ENCODE measurements around the gene MYOCD.

MYOCD gene

GRCh38 chr17:12693640-12694039, 27.9 kb downstream of the MYOCD start:
- DNase-seq (ENCODE audit: low read depth in 2 of 3, low spot score in 1 of 3), result no peak

DNA sequence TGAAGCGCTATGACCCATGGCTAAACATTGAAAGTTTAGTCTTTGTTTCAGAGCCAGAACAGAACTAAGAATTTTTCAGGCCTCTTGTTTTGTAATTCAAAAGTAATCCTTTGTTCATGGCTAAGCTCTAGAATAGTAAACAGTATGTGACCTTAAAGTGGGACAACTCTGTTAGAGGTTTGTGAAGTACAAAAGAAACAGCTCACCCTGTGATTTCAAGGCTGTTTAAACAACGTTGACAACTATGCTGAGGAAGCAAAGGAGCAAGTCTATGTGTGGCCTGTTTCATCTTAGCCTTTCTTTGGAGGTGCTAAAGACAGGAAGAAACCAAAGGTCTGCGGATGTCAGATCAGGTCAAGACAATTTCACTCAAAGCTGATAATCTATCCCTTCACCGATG, 40.4 kb downstream of the MYOCD start:
- no peak for DNase-seq (ENCODE audit: low read depth in 2 of 3, low spot score in 1 of 3)

DNA sequence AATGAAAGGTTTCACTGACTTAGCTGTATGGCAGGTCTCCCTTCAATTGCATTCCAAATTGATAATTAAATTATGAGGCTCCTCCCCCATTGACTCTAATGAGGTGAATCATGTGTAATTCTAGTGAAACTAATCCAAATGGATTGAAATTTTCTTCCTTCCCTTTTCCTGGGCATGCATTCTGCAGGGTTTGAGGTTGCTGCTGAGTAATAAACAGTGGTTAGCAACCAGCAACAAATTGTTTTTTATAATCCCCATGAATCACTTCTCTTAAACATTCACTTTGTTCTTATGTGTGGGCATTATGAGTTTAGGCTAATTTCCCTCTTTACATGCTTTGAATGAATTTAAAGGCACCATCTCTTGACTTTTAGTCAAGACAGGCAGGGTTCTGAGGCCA, 43.4 kb downstream of the MYOCD start:
- DNase-seq (ENCODE audit: low read depth in 2 of 3, low spot score in 1 of 3), result no peak

GRCh38 chr17:12712415-12712814, 46.7 kb downstream of the MYOCD start:
- no peak for DNase-seq (ENCODE audit: low read depth in 2 of 3, low spot score in 1 of 3)

DNA sequence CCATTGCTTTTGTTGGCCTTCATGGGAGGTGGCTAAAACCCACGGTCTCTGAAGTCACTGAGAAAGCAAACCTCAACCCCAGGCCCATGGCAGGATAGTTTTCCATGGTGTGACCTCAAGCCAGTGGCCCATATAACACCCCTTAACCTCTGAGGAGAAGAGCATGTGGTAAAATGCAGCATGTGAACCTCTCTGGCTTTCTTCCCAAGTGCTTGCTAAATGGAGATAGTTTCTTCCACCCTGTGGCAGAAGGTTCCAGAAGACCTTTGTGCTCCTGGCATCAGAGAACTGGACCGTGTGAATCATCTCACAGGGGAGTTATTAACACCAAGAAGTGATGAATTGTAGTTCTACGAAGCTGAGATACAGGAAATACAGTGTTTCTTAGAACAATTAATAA, 47.3 kb downstream of the MYOCD start:
- DNase-seq (ENCODE audit: low read depth in 2 of 3, low spot score in 1 of 3), result no peak

GRCh38 chr17:12719948-12720347, 54.3 kb downstream of the MYOCD start:
- no peak for DNase-seq (ENCODE audit: low read depth in 2 of 3, low spot score in 1 of 3)

GRCh38 chr17:12721581-12721980, 55.9 kb downstream of the MYOCD start:
- no peak for DNase-seq (ENCODE audit: low read depth in 2 of 3, low spot score in 1 of 3)

DNA sequence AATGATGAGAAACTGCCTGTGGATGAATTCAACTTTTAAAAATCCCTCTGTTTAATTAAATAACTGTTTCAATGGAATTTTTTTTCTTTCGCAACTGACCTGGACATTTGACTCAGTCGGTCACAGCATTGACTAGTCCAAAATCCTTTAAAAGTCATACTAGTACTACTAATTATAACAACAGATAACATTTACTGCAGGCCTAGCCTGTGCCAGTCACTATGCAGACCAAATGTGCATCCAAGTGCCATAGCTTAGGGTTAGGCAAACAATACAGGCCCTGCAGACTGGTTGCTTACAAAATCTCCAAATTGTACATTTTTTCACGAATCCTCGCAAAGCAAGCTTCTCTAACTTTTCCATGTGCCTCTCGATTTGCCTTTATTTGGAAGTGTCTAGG, 56.6 kb downstream of the MYOCD start:
- DNase-seq (ENCODE audit: low read depth in 2 of 3, low spot score in 1 of 3), result no peak

- DNase-seq (ENCODE audit: low read depth in 2 of 3, low spot score in 1 of 3), result no peak
Measured at GRCh38 chr17:12726131-12726530, 60.4 kb downstream of the MYOCD start.

DNA sequence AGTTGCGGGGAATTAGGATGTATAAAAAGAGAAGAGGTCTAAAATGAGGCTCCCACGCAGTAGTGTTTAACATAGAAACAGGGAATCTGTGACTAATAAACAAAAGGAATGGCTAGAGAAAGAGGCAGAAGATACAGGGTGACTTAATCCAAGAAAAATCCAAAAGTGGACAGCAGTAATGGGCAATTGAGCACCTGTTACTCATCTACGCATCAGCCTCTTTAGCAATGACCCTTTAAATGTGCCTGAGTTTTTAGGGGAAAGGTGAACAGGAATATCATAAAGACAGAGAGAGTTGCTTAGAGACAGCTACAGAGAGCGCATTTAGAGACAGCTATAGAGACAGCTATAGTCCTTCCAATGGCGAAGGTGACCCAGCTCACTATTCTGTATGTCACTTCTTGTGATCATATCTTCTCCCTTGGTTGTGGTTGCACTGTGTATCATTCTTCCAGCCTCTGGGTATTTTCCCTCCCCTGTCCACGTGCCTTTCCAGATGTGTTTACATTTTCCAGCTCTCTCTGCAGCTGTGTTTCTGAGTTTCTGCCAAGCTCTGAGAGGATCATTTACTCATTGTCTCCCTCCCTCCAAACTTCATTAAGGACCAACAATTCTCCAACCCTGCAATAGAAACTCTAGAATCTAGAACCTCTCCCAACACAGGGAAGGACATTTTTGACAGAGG, 61.5 kb downstream of the MYOCD start:
- DNase-seq (ENCODE audit: low read depth in 2 of 3, low spot score in 1 of 3), result no peak

DNA sequence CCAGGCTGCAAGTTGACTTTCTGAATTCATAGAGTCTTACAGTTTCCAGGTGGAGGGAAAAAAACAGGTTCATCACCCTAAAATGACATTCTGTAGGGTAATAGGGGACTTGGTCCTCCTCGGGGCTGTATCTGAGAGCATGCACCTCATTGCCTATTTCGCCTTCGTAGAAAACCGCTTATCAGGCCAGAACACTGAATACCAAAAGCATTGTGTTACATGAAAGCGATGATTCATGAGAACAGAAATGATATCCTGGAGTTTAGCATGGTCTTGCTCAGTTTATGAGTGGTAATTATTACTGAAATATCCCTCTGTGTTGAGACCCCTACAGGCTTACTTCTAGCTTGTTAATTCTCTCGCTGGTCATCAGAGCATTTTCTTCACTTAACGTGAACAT, 62.2 kb downstream of the MYOCD start:
- DNase-seq (ENCODE audit: low read depth in 2 of 3, low spot score in 1 of 3), result no peak

- no peak for DNase-seq (ENCODE audit: low read depth in 2 of 3, low spot score in 1 of 3)
Measured at GRCh38 chr17:12729086-12729485, 63.4 kb downstream of the MYOCD start.

GRCh38 chr17:12730421-12730820, 64.7 kb downstream of the MYOCD start:
- no peak for DNase-seq (ENCODE audit: low read depth in 2 of 3, low spot score in 1 of 3)

DNA sequence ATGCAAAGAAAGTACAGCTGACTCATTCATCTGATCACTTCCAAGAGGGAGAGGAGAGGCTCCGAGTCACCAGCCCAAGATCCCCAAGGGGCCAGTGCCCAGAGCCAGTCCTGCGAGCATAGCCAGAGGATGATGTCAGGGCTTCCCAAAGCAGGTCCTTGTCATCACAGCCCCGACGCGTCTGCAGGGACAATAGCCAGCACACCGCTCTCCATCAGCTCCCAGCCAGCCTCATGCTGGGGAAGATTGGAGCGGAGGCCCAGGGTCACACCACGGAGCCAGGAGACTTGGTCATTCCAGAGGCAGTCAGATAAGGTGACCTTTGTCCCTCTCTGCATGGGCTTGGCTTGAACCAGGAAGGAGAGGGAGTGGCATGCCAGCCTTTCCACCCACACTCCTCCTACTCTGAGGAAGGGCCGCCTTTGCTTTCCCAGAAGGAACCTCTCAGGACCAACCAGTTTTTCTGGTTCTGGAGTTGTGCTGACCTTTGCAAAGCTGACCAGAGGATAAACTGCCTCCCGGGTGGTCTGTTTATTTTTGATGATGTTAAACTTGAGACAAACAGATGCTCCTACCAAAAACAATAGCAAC, 65.3 kb downstream of the MYOCD start:
- no peak for DNase-seq (ENCODE audit: low read depth in 2 of 3, low spot score in 1 of 3)

GRCh38 chr17:12731839-12732238, 66.1 kb downstream of the MYOCD start:
- DNase-seq (ENCODE audit: low read depth in 2 of 3, low spot score in 1 of 3), result no peak

GRCh38 chr17:12732366-12732765, 66.7 kb downstream of the MYOCD start:
- DNase-seq (ENCODE audit: low read depth in 2 of 3, low spot score in 1 of 3), result no peak

GRCh38 chr17:12734926-12735325, 69.2 kb downstream of the MYOCD start:
- no peak for DNase-seq (ENCODE audit: low read depth in 2 of 3, low spot score in 1 of 3)

DNA sequence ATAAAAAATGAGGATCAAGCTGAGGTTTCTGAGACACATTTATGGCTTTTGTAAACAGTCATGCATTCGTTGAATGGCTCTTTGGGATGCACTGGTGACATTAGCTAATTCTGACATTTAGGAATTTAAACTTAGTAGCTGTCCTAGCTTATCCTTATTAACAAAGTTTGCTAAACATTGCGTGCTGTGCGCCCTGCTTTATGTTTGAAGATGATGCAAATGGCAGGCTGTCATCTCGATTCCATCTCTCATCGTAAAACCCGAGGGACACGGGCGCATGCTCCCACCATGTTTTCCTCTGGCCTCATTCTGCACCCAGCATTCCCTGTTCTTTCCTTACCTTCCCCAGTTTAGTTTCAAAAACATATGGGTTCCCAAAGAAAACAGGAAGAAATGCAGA, 69.8 kb downstream of the MYOCD start:
- DNase-seq (ENCODE audit: low read depth in 2 of 3, low spot score in 1 of 3), result no peak

DNA sequence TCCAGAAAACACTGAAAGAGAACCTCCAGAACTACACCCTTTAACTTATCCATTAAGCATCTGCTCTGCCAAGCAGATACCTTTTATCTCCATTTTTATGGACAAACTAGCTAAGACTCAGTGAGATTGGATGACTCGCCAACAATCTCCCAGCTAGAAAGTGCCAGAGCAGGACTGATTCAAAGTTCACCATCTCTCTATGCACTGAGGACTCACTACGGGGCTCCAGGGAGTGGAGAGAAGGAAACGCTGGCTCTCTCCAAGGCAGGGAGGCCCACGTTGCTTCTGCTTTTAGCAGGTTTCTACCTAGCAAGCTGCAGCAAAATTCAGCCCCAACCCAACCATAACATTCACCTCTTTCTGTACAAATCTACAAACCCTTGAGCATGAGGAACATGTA, 70.8 kb downstream of the MYOCD start:
- no peak for DNase-seq (ENCODE audit: low read depth in 2 of 3, low spot score in 1 of 3)

DNA sequence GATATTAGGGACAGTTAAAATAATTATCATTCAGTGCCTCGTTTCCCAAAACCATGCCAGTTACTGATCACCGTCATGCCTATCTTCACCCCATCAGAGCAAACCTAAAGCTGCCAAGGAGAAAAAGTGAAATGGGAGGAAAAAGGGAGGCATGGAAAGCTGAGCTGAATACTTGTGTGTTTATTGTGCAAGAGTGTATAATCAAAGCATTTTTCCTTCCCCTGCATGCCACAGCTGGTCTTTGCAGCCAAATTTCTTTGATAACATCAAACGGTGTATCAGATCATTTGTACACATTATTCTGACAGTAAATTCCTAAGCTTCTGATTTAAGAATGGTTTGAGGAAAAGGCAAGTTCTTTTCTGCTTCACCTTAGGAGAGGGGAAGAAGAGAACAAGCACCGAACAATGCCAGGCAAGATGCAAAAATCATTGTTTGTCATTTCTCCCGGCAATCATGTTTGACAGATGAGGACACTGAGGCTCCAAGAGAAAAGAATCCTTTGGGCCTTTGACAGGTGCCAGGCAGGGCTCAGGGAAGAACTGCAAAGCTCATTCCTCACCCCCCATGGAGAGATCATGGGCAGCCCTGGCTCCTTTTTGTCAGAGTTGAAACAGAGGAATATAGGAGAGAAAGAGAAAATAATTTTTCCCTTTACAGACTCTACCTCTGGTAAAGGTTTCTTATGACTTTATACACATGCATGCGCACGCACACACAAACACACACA, 72.2 kb downstream of the MYOCD start:
- DNase-seq (ENCODE audit: low read depth in 2 of 3, low spot score in 1 of 3), result no peak

- no peak for DNase-seq (ENCODE audit: low read depth in 2 of 3, low spot score in 1 of 3)
Measured at GRCh38 chr17:12738624-12739023, 72.9 kb downstream of the MYOCD start.

DNA sequence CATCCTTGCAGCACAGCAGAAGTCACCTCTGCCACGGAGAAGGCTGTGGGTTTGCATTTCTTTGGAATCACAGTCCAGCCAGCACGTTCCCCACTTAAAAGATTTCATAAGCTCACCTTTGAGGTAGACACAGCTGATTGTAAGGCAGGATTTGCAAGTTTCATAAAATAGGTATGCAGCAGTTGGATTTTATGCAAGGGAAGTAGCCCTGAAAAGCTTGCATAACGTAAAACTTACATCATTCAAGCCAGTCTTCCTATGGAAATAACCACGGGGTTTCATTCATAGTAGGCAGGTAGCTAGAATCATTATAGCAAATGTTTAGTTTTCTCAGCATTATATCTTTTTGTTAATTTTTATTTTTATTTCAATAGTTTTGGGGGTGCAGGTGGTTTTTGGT, 73.8 kb downstream of the MYOCD start:
- no peak for DNase-seq (ENCODE audit: low read depth in 2 of 3, low spot score in 1 of 3)

DNA sequence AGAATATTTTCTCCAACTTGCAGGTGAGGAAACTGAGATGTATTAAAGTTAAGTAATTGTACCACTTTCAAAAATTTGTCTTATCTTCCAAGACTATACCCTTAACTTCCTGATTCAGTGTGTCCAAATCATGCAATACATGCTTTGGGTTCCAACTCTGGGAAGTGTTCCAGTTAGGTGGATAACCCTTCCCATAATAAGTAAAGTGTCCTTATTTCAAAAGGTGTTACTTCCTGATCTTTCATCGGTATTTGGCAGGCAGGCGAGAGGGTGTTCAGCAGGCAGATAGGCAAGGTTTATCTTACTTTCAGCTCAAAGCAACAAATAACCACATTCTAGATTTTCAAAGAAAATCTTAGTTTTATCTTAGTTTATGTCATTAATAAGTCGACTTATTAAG, 77.4 kb downstream of the MYOCD start:
- DNase-seq (ENCODE audit: low read depth in 2 of 3, low spot score in 1 of 3), result no peak
